HG02588 (cell line): ENCODE measurements around the gene ARID3A.
"Not testable (repeated sequence)": the region's sequence is repeated elsewhere in the genome, so short reads cannot be mapped to it uniquely, and the experiment has no call there.

Experiments
- ATAC-seq: cut with Tn5 transposase; IDR thresholded peaks from one replicate; pipeline ENCODE4 v1.9.1; 2021; ENCODE audit warnings: mild to moderate bottlenecking, moderate library complexity; ENCODE audit not compliant: unreplicated experiment

Gene ARID3A

DNA sequence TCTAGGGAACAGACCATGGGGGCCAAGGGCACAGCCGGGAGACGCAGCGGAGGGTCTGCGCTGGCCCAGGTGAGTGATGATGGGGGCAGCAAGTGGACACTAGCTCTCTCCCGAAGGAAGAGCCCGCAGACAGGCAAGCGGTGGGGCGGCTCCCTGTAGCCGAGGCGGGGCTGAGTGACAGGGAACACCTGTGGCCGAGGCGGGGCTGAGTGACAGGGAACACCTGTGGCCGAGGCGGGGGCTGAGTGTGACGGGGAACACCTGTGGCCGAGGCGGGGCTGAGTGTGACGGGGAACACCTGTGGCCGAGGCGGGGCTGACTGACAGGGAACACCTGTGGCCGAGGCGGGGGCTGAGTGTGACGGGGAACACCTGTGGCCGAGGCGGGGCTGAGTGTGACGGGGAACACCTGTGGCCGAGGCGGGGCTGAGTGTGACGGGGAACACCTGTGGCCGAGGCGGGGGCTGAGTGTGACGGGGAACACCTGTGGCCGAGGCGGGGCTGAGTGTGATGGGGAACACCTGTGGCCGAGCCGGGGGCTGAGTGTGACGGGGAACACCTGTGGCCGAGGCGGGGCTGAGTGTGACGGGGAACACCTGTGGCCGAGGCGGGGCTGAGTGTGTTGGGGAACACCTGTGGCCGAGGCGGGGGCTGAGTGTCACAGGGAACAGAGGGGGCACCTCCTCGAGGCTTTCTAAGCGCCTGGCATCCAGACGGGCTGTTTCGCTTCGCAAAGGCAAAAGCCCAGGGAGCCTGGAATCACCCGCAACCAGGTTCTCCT lies 34.2 kb upstream of the ARID3A start:
- ATAC-seq: not testable (repeated sequence)

DNA sequence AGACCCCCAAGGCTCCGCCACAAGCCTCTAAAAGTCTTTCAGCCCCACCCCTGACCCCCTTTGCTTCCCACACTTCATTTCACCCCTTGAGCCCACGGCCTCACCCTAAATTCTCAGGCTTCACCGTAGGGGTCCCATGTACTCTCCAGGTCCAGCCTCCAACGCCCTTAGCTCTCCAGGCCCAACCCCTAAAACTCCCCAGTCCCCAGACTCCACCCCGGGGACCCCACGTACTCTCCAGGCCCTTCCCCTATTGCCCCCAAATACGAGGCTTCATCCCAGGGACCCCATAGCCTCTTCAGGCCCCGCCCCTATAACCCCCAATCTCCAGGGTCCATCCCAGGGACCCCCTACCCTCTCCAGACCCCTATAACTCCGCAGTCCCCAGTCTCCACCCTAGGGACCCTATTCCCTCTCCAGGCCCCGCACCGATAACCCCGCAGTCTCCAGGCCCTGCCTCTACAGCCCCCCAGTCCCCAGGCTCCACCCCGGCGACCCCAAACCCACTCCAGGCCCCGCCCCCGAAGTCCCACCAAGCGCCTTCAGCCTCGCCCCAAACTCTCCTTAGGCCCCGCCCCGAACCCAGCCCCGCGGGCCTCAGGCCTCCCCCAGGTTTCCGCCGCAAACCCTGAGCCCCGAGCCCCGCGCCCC lies 33.5 kb upstream of the ARID3A start:
- ATAC-seq: no peak

- ATAC-seq: peak; percentile 71
Observed at GRCh38 chr19:892894-893689, 32.7 kb upstream of the ARID3A start, which contains the start of the genes MED16 and RNU6-9. Gene MED16 (minus strand): TSS chr19:893187. CDS start chr19:891131, 2,056 bp downstream. Gene RNU6-9 (plus strand): TSS chr19:893484.

DNA sequence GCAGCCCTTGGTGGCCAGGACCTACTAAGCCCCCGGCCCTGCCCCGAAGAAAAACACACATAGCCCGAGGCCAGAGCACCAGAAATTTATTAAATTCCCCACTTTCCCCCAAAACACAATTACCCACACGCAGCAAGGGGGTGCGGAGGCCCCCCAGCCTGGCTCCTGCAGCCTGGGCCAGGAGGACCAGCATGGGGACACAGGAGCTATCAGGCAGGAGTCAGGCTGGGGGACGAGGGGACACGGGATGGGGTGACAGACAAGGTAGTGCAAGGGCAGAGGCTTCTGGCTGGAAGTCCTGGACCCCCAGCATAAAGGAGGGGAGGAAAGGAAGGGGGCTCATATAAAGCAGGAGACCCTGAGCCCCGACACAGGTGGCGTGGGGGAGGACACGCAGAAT lies 29.4 kb upstream of the ARID3A start:
- ATAC-seq: no peak

- no peak for ATAC-seq
Observed at GRCh38 chr19:896999-897398, 28.8 kb upstream of the ARID3A start.

- ATAC-seq: no peak
Observed at GRCh38 chr19:897442-898039, 28.3 kb upstream of the ARID3A start.

DNA sequence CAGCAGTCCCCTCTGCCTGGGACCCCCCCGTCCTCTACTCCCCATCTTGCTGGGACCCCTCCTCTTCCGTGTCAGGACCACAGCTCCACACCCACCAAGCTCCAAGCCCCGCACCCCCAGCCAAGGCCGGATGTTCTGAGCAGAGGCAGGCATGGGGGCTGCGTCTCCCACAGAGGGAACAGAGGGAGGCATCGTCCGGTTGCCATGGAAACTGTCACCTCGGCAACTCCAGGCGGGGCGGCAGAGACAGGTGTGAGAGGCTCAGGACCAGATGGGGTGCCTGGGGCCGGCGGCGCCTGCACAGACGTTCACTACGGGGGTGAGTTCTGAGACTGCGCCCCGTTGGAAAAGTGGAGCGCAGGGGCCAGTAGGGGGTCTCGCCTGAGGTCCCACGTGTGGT lies 27.2 kb upstream of the ARID3A start:
- ATAC-seq: no peak

GRCh38 chr19:899336-900042 lies 26.3 kb upstream of the ARID3A start:
- ATAC-seq: no peak

DNA sequence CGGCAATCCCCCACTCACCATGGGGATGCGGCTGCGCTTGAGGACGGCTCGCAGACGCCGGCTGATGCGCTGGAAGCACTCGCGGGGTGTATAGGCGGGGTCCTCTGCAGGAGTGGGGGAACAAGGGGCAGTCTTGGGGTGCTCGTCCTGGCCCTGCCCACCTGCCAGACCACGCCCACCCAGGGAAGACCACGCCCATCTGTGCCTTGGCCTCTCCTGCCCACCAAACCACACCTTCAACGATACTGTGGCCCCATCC lies 25.9 kb upstream of the ARID3A start:
- no peak for ATAC-seq

DNA sequence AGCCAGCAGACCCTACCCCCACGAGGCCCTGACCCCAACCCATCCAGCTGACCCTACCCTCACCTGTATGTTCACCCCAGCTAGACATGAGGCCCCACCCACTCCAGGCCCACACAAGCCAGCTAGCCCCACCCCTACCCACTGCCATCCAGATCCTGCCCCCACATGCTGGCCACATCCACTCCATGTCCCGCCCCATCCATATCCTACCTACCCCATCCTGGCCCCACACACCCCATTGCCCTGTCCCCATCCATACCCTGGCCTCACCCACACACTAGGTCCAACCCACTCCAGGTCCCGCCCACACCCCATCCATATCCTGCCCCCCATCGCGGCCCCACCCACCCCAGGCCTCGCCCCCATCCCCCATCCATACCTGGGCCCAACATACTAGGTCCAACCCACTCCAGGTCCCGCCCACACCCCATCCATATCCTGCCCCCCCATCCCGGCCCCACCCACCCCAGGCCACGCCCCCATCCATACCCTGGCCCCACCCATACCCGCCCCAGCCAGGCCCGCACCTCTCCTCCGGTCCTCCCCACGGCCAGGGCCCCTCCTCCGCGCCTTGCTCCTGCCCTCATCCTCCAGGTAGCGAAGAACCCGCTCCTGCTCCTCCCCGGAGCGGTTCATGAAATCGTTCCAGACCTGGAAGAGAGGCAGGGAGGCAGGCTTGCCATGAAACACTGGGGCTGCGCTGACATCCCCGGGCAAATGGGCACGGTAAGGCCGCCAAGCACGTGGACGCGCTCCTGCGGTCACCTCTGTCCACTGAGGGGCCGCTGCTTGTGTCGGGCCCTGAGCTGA lies 25.3 kb upstream of the ARID3A start:
- ATAC-seq: no peak

DNA sequence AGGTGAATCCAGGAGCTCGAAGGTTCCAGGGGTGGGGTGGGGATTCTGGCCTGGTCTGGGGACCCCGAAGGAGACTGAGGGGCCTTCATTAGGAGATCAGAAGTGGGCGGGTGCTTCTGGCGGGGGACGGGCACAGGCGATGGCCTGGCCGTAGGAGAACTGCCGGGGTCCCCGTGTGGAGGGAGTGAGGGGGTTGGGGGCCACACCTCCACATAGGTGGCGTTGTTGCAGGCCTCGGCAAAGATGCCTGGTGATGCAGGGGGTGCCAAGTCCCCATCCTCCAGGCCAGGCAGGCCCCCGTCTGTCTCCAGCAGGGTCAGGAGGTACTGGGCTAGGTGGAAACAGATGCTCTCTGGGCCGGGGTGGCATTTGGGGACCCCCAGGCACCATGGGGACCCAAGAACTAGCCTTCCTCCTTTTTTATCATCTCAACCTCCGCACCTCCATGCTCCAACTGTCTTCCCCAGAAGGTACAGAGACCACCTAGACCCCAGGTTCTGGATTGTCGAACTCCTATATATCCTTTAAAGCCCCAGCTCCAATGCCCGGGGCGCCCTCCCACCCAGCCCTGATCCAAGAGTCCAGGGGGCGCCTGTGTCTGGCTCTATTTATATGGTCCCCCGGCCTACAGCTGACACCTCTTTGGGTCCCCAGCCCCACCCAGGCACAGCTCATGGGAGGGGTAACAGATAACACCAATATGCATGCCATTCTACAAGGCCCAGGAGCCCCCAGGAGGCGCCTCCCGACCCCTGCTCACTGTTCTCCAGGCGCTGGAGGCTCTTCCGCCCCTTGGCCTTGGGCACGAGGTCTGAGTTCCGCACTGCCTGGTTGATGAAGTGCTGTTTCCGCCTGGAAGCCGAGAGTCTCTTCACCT lies 24.4 kb upstream of the ARID3A start:
- no peak for ATAC-seq

DNA sequence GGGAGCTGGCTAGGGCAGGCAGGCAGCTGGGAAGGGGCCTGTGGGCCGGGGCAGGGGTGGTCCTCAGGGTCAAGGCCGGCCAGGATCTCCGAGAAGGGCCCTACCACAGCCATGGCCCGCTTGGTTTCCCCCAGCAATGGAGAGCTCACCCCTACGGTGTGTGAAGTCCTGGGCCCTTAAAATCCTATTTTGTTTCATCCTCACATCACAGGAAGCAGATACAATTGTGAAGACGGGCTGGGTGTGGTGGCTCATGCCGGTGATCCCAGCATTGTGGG lies 23.8 kb upstream of the ARID3A start:
- ATAC-seq: no peak

DNA sequence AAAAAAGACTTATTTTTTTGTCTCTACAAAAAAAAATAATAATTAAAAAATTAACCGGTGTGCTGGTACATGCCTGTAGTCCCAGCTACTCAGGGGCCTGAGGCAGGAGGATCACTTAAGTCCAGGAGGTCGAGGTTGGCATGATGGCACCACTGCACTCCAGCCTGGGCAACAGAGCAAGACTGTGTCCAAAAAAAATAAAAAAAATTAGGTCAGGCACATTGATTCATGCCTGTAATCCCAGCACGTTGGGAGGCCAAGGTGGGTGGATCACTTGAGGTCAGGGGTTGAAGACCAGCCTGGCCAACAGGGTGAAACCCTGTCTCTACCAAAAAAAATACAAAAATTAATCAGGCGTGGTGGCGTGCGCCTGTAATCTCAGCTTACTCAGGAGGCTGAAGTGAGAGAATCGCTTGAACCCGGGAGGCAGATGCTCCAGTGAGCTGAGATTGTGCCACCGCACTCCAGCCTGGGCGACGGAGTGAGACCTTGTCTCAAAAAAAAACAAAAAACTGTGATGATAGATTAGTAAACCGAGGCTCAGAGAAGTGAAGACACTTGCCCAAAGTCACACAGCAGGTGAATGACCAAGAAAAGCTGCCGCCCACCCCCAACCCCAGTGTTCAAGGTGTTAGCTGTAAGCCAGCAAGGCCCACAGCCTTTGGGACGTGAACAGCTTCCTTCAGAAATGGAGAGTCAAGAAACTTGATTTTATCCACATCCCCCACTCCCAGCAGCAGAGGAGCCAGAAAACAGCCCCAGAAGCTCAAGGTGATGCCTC lies 23.2 kb upstream of the ARID3A start:
- ATAC-seq: no peak

DNA sequence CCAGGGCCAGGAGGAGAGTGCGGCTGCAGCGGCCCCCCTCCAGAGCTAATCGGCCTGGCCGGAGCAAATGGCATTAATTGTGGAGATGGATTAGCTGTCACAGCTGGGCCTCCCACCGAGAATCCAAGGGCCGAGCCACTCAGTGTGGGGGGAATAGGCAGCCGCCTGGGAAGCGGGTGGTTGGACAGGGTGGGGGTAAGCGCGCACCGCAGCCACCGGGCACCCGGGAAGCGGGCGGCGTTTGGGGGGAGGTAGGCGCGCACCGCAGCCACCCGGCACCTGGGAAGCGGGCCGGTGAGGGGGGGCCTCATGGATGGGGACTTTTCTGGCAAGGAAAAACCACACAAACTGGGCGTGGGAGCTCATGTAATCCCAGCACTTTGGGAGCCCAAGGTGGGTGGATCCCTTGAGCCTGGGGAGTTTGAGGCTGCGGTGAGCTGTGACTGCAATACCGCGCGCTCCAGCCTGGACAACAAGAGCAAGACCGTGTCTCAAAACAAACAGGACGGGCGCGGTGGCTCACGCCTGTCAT lies 22.5 kb upstream of the ARID3A start:
- no peak for ATAC-seq

DNA sequence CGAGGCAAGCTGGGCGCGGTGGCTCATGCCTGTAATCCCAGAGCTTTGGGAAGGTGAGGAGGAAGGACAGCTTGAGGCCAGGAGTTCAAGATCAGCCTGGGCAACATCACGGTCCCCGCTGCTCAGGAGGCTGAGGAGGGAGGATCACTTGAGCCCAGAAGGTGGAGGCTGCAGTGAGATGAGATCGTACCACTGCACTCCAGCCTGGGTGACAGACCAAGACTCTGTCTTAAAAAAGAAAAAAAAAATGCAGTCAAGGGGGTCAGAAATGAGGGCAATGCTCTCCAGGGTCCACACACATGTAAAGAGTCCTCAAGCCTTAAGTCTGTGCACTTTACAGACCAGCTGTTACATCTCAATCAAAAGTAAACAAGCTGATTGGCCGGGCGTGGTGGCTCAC lies 21.3 kb upstream of the ARID3A start:
- ATAC-seq: no peak

DNA sequence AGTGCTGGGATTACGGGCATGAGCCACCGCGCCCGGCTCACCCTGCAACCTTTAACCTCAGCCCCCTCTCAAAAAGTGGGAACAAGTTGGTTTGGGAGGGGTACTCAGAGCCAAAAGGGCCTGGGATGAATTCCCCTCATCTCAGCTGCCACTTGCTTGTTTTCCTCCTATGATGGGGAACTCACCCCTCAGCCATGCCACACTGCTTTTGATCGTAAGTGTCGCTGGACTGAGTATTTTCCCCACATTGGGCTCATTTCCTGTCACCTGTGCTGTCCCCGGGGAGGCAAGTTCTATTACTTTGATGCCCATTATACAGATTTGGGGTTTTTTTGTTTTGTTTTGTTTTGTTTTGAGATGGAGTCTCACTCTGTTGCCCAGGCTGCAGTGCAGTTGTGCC lies 19.4 kb upstream of the ARID3A start:
- ATAC-seq: no peak

GRCh38 chr19:907183-907853 lies 18.5 kb upstream of the ARID3A start:
- no peak for ATAC-seq
